ENCODE data around the gene DOCK9. TPM values are rescaled to one million over a fixed set of nuclear protein-coding genes. Genes with fewer than 3 reads are reported as not detected.

The DOCK9 gene
- total and polyA plus RNA-seq, 2 donors (not counting 3 experiments of a cell fraction or from before 2014, with no cell fraction given), result 147 to 323 TPM

- Histone ChIP-seq H3K4me1 (ENCODE audit: control insufficient read depth, extremely low read depth, insufficient read depth, low read length) (no peaks in the 10 kb centered on the region), H3K27ac (ENCODE audit: insufficient read depth, low read depth, low read length) (no peak overlapping the region), H3K4me3 (replicated peaks in 1 of 3; ENCODE audit: insufficient read depth in 1 of 3, low read depth in 1 of 3, low read length in 3 of 3) (no peak overlapping the region), H3K79me2 (ENCODE audit: control insufficient read depth, insufficient read depth, low read length) (no peaks in the 10 kb centered on the region), H3K9ac (replicated peaks; ENCODE audit: extremely low read depth, insufficient read depth, low read length) (no peak overlapping the region), H3K9me1 (replicated peaks; ENCODE audit: control insufficient read depth, extremely low read depth, insufficient read depth, low read length) (no peaks in the 10 kb centered on the region), H3K4me2 (ENCODE audit: insufficient read depth, low read length) (no peak overlapping the region), H3K36me3 (ENCODE audit: control insufficient read depth in 2 of 2, extremely low read depth in 1 of 2, insufficient read depth in 2 of 2, low read length in 2 of 2) (no peaks in the 10 kb centered on the region), H3K27me3 (ENCODE audit: control insufficient read depth in 2 of 2, insufficient read depth in 2 of 2, low read length in 2 of 2) (peaks cover 23 to 29% of the 10 kb centered on the region in 2 experiments), H4K20me1 (replicated peaks; ENCODE audit: control insufficient read depth, extremely low read depth, insufficient read depth, low read length) (no peaks in the 10 kb centered on the region), H2AFZ (ENCODE audit: low read depth, low read length) (no peak overlapping the region), H3K9me3 (replicated peaks; ENCODE audit: control insufficient read depth, insufficient read depth, low read length) (no peaks in the 10 kb centered on the region)
- intact Hi-C loops (cut with micrococcal nuclease), result no loop called here
- ChIA-PET POLR2A (no interaction called here), CTCF (no interaction called here)
- FAIRE-seq (no peak), DNase-seq (ENCODE audit: low read depth, low spot score) (no peak)
- BruUV-seq (replicated peaks), result no TSS peak
- no peak for TF ChIP-seq FOS (IDR thresholded peaks at IDR 0.05; ENCODE audit: borderline replicate concordance, insufficient read depth, low read length)
- dilution Hi-C loops (cut with MboI; ENCODE audit: extremely low pct_ligation_motif_present, low sequenced_read_pairs), result no loop called here
Measured at GRCh38 chr13:98768522-98768921, 209.3 kb downstream of the DOCK9 start.

- no TSS peak for BruUV-seq (replicated peaks)
- POLR2A ChIA-PET, result no interaction called here
- no peak for DNase-seq (ENCODE audit: low read depth, low spot score)
- Histone ChIP-seq H4K20me1 (replicated peaks; ENCODE audit: control insufficient read depth, extremely low read depth, insufficient read depth, low read length) (no peaks in the 10 kb centered on the region), H2AFZ (ENCODE audit: low read depth, low read length) (no peak overlapping the region), H3K9me1 (replicated peaks; ENCODE audit: control insufficient read depth, extremely low read depth, insufficient read depth, low read length) (no peaks in the 10 kb centered on the region), H3K27ac (ENCODE audit: insufficient read depth, low read depth, low read length) (no peak overlapping the region), H3K4me3 (replicated peaks in 1 of 3; ENCODE audit: insufficient read depth in 1 of 3, low read depth in 1 of 3, low read length in 3 of 3) (no peak overlapping the region), H3K9me3 (replicated peaks; ENCODE audit: control insufficient read depth, insufficient read depth, low read length) (no peaks in the 10 kb centered on the region), H3K4me2 (ENCODE audit: insufficient read depth, low read length) (no peak overlapping the region), H3K36me3 (ENCODE audit: control insufficient read depth in 2 of 2, extremely low read depth in 1 of 2, insufficient read depth in 2 of 2, low read length in 2 of 2) (no peaks in the 10 kb centered on the region), H3K27me3 (ENCODE audit: control insufficient read depth in 2 of 2, insufficient read depth in 2 of 2, low read length in 2 of 2) (peaks cover 22 to 33% of the 10 kb centered on the region in 2 experiments), H3K4me1 (ENCODE audit: control insufficient read depth, extremely low read depth, insufficient read depth, low read length) (no peaks in the 10 kb centered on the region), H3K79me2 (ENCODE audit: control insufficient read depth, insufficient read depth, low read length) (no peaks in the 10 kb centered on the region), H3K9ac (replicated peaks; ENCODE audit: extremely low read depth, insufficient read depth, low read length) (no peak overlapping the region)
- FAIRE-seq, result no peak
- dilution Hi-C loops (cut with MboI; ENCODE audit: extremely low pct_ligation_motif_present, low sequenced_read_pairs), result no loop called here
- CTCF ChIA-PET, result interaction anchor here (0.7 to 1.3 kb wide), 3 partner anchors 18 to 298 kb away, joined by 3 read pairs; no protein-coding TSS in a partner anchor
- intact Hi-C loops (cut with micrococcal nuclease), result no loop called here
- TF ChIP-seq MYC (IDR thresholded peaks at IDR 0.05; ENCODE audit: low read depth, low read length) (no peak), MAX (IDR thresholded peaks at IDR 0.05; ENCODE audit: insufficient read depth, insufficient read length) (no peak)
Measured at GRCh38 chr13:98766697-98767096, 211.2 kb downstream of the DOCK9 start.

Data from endothelial cell of umbilical vein (primary cell).